Activated CD4-positive, alpha-beta memory T cell treated with anti-CD3 and anti-CD28 coated beads for 36 hours (primary cell): ENCODE measurements around the gene STAT1. TPM values are rescaled to one million over a fixed set of nuclear protein-coding genes. Genes with fewer than 3 reads are reported as not detected.

ENCODE experiments used
- CTCF ChIA-PET: fragments of 350-600 bp; sonication (Branson Sonifier 250); formaldehyde crosslinking; loops from one replicate; lab custom pipeline; 2021; ENCODE audit warnings: antibody characterized with exemption, inconsistent platforms; lab: Charles Lee
- POLR2A ChIA-PET: fragments of 350-600 bp; sonication (Branson Sonifier 250); formaldehyde crosslinking; loops from one replicate; lab custom pipeline; 2021; ENCODE audit warnings: antibody characterized with exemption; lab: Charles Lee
- DNase-seq: peaks from one replicate; pipeline ENCODE4 v3.0.0-alpha.2; 2020
- H3K27ac Mint-ChIP-seq: one replicate; pipeline ENCODE4 v1.8.0; 2021; ENCODE audit warnings: mixed read lengths
- H3K27me3 Mint-ChIP-seq: one replicate; pipeline ENCODE4 v1.8.0; 2021; ENCODE audit warnings: mixed read lengths
- H3K36me3 Mint-ChIP-seq: one replicate; pipeline ENCODE4 v1.8.0; 2021; ENCODE audit warnings: mixed read lengths
- H3K4me1 Mint-ChIP-seq: one replicate; pipeline ENCODE4 v1.8.0; 2021; ENCODE audit warnings: low read depth, mixed read lengths
- H3K4me3 Mint-ChIP-seq: one replicate; pipeline ENCODE4 v1.8.0; 2021; ENCODE audit warnings: mild to moderate bottlenecking, mixed read lengths
- H3K9me3 Mint-ChIP-seq: one replicate; pipeline ENCODE4 v1.8.0; 2021; ENCODE audit warnings: mixed read lengths
- intact Hi-C: fragments of 100-400 bp; cut with micrococcal nuclease; formaldehyde crosslinking; loops from one replicate; pipeline ENCODE4 v1.15.1; 2023
- total RNA-seq, 2 experiments: library from RNA; stranded (reverse); gene quantifications; one replicate each; pipeline ENCODE4 v1.2.3, GENCODE V29; 2021

Gene STAT1
- total RNA-seq, 2 experiments from 2014 or later = 309 to 314 TPM

DNA sequence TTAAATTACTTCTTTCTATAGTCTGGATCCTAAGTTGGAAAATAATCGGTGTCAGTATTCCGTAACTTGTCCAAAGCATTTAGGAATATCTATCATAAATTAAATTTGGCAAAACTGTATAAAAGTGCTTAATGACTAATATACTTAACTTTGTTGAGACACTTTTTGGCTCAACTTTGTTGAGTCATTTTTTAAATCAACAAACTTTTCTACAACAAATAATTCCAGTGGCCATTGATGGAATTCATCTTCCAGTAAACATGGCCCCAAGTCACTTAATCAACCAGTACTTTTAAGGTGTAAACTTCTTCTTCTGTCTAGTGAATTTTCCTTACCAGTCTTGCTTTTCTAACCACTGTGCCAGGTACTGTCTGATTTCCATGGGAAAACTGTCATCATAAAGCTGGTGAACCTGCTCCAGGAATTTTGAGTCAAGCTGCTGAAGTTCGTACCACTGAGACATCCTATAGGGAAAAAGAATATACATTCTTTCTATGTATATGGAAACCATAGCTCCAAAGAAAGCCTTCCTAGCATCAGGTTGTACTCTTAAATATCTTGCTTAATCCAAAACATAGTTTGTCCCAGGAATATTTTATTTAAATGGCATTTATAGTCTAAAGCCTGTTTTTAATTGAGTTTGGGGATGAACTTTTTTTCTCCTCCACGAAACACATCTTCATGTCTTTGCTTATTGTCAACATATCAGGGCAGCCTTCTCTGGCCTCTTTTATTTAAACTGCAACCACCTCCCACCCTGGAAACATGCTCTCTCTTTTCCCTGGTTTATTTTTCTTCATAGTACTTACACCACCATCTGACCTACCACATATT lies 4.2 kb downstream of the STAT1 start:
- Mint-ChIP-seq H3K27ac (peak overlapping the region; percentile 43), H3K4me3 (peak overlapping the region; percentile 30), H3K36me3 (peaks cover 54% of the 10 kb centered on the region), H3K9me3 (peaks cover 3% of the 10 kb centered on the region), H3K27me3 (no peaks in the 10 kb centered on the region), H3K4me1 (peaks cover 56% of the 10 kb centered on the region)
- intact Hi-C loops = loop anchor here (5.0 kb wide), 1 partner anchor 32 kb away; no protein-coding TSS in a partner anchor
- DNase-seq = no peak
- CTCF ChIA-PET = no interaction called here
- POLR2A ChIA-PET = interaction anchor here (2.6 kb wide), 1 partner anchor 11 kb away, joined by 15 read pairs; no protein-coding TSS in a partner anchor

DNA sequence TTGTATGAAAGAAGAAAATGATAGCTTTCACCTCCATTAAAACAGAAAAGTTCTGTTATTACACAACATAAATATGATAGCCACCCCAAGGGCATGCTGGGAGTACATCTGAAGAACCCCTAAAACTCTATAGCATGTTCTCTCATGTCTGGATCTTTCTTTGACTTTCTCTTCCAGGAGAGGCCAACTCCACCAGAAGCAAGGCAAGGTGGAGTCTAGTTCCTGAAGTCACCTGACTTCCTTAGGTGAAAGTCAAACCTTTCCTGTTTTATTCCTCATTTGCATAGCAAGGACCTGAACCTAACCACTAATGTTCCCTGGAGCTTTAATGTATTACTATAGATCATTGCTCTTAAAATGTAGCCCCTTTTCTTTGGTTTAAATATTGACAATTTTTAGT lies 5.7 kb downstream of the STAT1 start:
- H3K27me3 Mint-ChIP-seq = no peaks in the 10 kb centered on the region
- intact Hi-C loops = no loop called here
- ChIA-PET CTCF (interaction anchor here (1.0 kb wide), 1 partner anchor 21 kb away, joined by 6 read pairs; no protein-coding TSS in a partner anchor), POLR2A (interaction anchor here (1.1 kb wide), 1 partner anchor 19 kb away, joined by 4 read pairs; no protein-coding TSS in a partner anchor)
- peak overlapping the region; percentile 75 for H3K27ac Mint-ChIP-seq
- peaks cover 69% of the 10 kb centered on the region for H3K36me3 Mint-ChIP-seq
- H3K4me3 Mint-ChIP-seq = no peak overlapping the region
- peaks cover 18% of the 10 kb centered on the region for H3K9me3 Mint-ChIP-seq
- DNase-seq = no peak
- peaks cover 70% of the 10 kb centered on the region for H3K4me1 Mint-ChIP-seq

DNA sequence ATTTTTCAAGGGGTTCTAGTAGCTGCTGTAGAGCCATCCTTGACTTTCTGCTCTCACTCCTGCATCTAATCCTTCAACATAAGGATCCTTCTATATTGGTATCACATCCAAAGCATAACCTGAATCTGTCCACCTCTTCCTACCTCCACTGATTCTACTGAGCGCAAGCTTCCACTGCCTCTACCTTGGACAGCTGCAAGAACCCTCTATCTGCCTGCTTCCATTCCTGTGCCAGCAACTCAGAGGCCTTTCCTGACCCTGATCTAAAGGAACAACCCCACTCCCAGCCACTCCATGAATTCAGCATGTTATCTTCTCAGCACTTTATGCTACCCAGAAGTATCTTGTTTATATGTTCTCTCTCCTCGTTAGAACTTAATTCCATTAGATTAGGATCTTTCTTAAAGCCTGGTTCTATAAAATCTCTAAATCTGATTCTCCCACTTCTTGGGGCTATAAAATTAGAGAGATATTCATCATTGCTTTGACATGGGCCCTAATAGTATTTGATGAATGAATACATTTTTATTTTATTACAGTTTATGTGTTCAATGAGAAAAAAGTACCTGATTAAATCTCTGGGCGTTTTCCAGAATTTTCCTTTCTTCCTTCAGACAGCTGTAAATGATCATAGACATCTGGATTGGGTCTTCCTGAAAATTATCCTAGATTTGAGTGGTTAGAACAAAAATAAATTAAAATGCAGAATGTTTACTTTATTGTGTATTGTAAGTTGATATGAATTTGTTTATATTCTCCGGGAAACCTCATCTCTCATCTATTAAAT lies 6.8 kb downstream of the STAT1 start:
- POLR2A ChIA-PET = interaction anchor here (0.6 to 1.1 kb wide), 2 partner anchors 18 to 97 kb away, joined by 4 read pairs; no protein-coding TSS in a partner anchor
- Mint-ChIP-seq H3K27me3 (no peaks in the 10 kb centered on the region), H3K4me3 (no peak overlapping the region), H3K36me3 (peaks cover 80% of the 10 kb centered on the region), H3K27ac (peak overlapping the region; percentile 28), H3K4me1 (peaks cover 80% of the 10 kb centered on the region), H3K9me3 (peaks cover 19% of the 10 kb centered on the region)
- intact Hi-C loops = no loop called here
- DNase-seq = no peak
- CTCF ChIA-PET = interaction anchor here (0.7 kb wide), 1 partner anchor 44 kb away, joined by 3 read pairs; no protein-coding TSS in a partner anchor

DNA sequence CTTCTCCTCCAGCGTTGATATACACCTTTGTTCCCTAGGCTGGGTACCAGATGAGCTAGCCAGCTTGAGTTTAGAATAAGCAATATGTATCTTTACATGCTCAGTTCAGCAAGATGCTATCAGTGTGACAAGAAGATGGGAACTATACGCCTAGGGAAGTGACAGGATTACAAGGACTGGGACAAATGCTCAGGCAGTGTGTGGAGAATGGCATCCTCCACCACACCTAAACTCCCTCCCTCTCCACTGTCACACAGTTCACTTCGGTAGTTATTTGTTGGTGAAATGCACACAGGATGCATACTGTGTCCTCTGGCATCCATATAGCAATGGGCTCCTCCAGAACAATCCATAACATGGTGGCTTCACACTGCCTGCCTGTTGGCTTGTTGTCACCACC lies 7.7 kb downstream of the STAT1 start:
- Mint-ChIP-seq H3K4me3 (no peak overlapping the region), H3K27me3 (no peaks in the 10 kb centered on the region), H3K36me3 (peaks cover 89% of the 10 kb centered on the region), H3K4me1 (peaks cover 84% of the 10 kb centered on the region), H3K9me3 (peaks cover 19% of the 10 kb centered on the region), H3K27ac (peak overlapping the region; percentile 28)
- POLR2A ChIA-PET = interaction anchor here (0.6 to 0.9 kb wide), 2 partner anchors 38 to 96 kb away, joined by 4 read pairs; no protein-coding TSS in a partner anchor
- CTCF ChIA-PET = no interaction called here
- no peak for DNase-seq
- intact Hi-C loops = no loop called here

DNA sequence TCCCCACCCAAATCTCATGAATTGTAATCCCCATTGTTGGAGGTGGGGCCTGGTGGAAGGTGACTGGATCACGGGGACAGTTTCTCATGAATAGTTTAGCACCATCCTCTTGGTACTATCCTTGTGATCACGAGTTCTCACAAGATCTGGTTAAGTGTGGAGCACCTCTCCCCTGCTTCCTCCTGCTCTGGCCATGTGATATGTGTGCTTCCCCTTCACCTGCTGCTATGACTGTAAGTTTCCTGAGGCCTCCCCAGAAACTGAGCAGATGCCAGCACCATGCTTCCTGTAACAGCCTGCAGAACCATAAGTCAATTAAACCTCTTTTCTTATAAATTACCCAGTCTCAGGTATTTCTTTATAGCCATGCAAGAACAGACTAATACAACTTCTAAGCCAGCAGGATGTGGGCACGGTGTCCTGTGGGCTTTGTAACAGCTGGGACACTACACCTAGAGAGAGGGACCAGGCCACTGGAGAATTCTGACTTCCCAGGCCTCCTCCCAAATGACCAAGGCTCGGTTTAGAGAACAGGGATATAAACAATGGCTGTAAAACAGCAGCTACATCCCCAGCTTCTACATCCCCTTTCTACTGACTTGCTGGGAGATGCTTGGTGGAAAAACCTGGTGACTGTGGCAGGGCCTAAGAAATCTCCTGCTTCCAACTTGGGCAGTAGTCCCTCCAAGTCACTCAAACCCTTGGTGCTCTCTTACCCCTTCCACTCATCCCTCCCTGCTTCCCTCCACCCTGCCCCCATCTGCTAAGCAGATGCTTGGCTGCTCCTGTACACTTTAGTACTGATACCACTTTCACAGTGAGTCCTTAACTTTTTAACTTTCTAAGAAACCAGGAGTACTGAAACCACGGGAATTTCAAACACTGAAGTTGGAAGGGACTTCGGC lies 10.3 kb downstream of the STAT1 start:
- Mint-ChIP-seq H3K9me3 (peaks cover 19% of the 10 kb centered on the region), H3K27me3 (no peaks in the 10 kb centered on the region), H3K27ac (peak overlapping the region; percentile 63), H3K4me1 (peaks cover 83% of the 10 kb centered on the region), H3K4me3 (no peak overlapping the region), H3K36me3 (peaks cover 97% of the 10 kb centered on the region)
- intact Hi-C loops = loop anchor here (2.0 kb wide), 1 partner anchor 21 kb away; no protein-coding TSS in a partner anchor
- ChIA-PET POLR2A (interaction anchor here (1.4 to 1.6 kb wide), 3 partner anchors 8 to 36 kb away, joined by 3 to 12 read pairs (median 4); no protein-coding TSS in a partner anchor), CTCF (no interaction called here)
- DNase-seq = no peak

DNA sequence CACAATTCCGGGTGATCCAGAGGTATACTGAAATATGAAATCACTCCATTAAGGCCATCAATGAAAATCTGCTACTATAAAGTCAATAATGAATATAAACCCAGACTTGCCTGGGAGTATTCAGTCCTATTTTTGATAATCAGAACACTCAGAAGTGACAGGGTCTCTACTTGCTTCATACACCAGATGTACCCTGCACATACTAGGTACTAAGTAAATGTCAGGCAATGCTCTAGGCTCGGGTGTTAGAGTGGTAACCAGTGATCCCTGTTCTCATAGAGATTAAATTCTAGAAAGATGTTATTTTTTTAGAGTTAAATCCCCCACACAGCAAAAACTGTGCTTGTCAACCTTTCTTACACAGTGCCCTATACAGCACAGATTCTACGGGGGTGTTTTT lies 12.3 kb downstream of the STAT1 start:
- ChIA-PET POLR2A (interaction anchor here (1.6 kb wide), 1 partner anchor 11 kb away, joined by 5 read pairs; no protein-coding TSS in a partner anchor), CTCF (no interaction called here)
- Mint-ChIP-seq H3K36me3 (peaks cover 95% of the 10 kb centered on the region), H3K9me3 (peaks cover 19% of the 10 kb centered on the region), H3K27ac (peak overlapping the region; percentile 64), H3K4me1 (peaks cover 75% of the 10 kb centered on the region), H3K4me3 (no peak overlapping the region), H3K27me3 (no peaks in the 10 kb centered on the region)
- intact Hi-C loops = loop anchor here (1.0 to 2.0 kb wide), 2 partner anchors 11 to 19 kb away; no protein-coding TSS in a partner anchor
- no peak for DNase-seq

DNA sequence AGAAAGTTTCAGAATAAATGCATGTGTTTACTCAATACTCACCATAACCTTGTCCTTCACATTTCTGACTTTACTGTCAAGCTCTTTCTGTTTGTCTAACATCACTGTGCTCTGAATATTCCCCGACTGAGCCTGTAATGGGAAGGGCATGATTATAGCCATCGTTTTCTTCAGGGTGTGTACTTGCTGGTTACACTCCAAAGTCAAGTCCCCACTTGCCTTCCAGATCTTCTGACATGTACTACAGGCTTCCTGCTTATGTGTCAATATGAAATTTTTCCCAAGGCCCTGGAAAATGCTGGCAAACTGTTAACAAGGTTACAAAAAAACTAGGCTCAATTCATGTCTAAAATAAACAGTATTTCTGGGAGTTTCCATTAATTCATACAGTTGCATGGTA lies 12.9 kb downstream of the STAT1 start:
- peaks cover 72% of the 10 kb centered on the region for H3K4me1 Mint-ChIP-seq
- H3K4me3 Mint-ChIP-seq = no peak overlapping the region
- intact Hi-C loops = loop anchor here (1.0 kb wide), 1 partner anchor 11 kb away; no protein-coding TSS in a partner anchor
- H3K27me3 Mint-ChIP-seq = no peaks in the 10 kb centered on the region
- POLR2A ChIA-PET = interaction anchor here (0.9 to 1.6 kb wide), 2 partner anchors 11 to 13 kb away, joined by 3 to 5 read pairs; no protein-coding TSS in a partner anchor
- CTCF ChIA-PET = interaction anchor here (0.7 to 0.9 kb wide), 2 partner anchors 15 to 19 kb away, joined by 3 read pairs; no protein-coding TSS in a partner anchor
- H3K36me3 Mint-ChIP-seq = peaks cover 95% of the 10 kb centered on the region
- H3K27ac Mint-ChIP-seq = peak overlapping the region; percentile 64
- DNase-seq = no peak
- peaks cover 22% of the 10 kb centered on the region for H3K9me3 Mint-ChIP-seq

DNA sequence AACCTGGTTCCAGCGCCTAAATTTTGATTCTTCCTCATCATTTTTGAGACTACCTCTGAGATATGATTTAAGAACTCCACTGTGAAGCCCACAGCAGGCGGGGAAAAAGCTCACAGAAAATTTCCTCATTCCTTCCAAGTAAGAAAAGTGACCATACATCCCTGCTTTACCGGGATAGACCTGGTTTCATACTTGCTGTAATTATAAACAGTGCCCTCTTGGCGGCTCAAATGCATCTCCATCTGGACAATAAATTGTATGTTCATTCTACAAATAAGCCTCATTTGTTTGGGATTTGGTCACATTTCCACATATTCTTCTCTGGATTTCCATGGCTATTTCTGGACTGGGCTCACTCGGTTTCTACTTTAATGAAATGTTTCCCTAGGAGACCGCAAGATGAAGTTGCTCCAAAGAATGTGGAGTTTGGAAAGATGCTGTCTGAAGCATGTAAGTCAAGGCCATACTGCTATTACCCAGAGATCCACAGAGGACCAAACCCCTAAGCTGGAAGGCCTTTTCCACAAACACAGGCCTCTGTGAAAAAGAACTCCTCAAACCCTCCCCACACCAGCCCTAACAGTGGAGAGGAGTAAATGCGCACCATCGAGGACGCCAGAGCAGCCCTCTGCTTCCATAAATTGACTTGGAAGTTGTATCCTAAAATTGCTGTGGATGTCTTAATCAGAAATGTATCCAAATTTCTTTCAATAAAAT lies 13.9 kb downstream of the STAT1 start:
- intact Hi-C loops = loop anchor here (5.0 kb wide), 1 partner anchor 32 kb away; no protein-coding TSS in a partner anchor
- H3K9me3 Mint-ChIP-seq = peaks cover 30% of the 10 kb centered on the region
- H3K27ac Mint-ChIP-seq = no peak overlapping the region
- H3K36me3 Mint-ChIP-seq = peaks cover 95% of the 10 kb centered on the region
- H3K4me1 Mint-ChIP-seq = peaks cover 73% of the 10 kb centered on the region
- no peak overlapping the region for H3K4me3 Mint-ChIP-seq
- H3K27me3 Mint-ChIP-seq = no peaks in the 10 kb centered on the region
- POLR2A ChIA-PET = interaction anchor here (0.9 to 1.6 kb wide), 2 partner anchors 12 to 14 kb away, joined by 3 to 5 read pairs; no protein-coding TSS in a partner anchor
- DNase-seq = no peak
- CTCF ChIA-PET = interaction anchor here (0.7 to 1.0 kb wide), 3 partner anchors 16 to 52 kb away, joined by 3 read pairs; no protein-coding TSS in a partner anchor

DNA sequence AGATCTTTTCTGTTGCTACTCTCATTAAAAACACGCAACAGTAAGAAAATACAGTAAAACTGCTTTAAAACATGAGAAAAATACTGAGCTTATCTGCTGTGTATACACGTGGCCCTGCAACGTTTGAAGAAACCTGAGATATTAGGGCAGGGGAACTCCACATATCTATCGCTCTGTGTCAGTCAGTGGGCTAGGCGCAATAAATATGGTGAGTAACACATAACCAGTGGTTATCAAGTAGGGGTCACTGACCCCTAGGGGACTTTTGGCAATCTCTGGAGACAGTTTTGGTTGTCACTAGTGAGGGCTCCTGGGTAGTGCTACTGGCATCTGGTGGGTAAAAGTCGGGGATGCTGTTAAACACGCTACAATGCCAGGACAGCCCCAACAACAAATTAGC lies 14.9 kb downstream of the STAT1 start:
- ChIA-PET POLR2A (interaction anchor here (0.6 kb wide), 1 partner anchor 21 kb away, joined by 3 read pairs; no protein-coding TSS in a partner anchor), CTCF (no interaction called here)
- H3K27ac Mint-ChIP-seq = peak overlapping the region; percentile 38
- peaks cover 70% of the 10 kb centered on the region for H3K4me1 Mint-ChIP-seq
- no peak overlapping the region for H3K4me3 Mint-ChIP-seq
- no peak for DNase-seq
- intact Hi-C loops = loop anchor here (5.0 kb wide), 1 partner anchor 33 kb away; no protein-coding TSS in a partner anchor
- peaks cover 23% of the 10 kb centered on the region for H3K9me3 Mint-ChIP-seq
- H3K27me3 Mint-ChIP-seq = no peaks in the 10 kb centered on the region
- H3K36me3 Mint-ChIP-seq = peaks cover 93% of the 10 kb centered on the region

DNA sequence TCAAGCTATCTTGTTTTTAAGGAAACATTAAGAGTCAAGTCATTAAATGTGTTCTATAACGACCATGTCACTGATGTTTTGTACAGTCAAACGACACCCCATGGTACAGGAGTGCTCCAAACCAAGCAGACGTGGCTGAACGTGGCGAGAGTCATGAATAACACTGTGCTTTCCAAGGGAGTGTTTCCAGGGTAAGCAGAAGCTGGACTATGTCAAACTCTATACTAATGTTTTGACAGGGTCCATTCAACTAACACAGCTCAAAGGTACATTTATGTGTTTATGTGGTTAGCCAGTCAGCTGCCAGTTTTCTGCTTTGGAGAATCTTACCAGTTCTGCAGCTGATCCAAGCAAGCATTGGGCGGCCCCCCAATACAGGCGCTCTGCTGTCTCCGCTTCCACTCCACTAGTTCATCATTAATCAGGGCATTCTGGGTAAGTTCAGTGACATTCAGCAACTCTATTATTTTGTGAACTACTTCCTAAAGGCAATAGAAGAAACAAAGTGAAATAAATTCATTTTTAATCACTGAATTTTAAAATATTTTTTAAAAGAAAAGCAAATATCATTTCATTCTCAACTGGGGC lies 16.4 kb downstream of the STAT1 start:
- intact Hi-C loops = loop anchor here (5.0 kb wide), 1 partner anchor 35 kb away; no protein-coding TSS in a partner anchor
- ChIA-PET POLR2A (interaction anchor here (1.2 to 1.5 kb wide), 2 partner anchors 15 to 23 kb away, joined by 3 to 4 read pairs; no protein-coding TSS in a partner anchor), CTCF (interaction anchor here (0.7 to 1.6 kb wide), 2 partner anchors 10 to 30 kb away, joined by 3 to 7 read pairs; no protein-coding TSS in a partner anchor)
- Mint-ChIP-seq H3K4me1 (peaks cover 62% of the 10 kb centered on the region), H3K4me3 (no peak overlapping the region), H3K27ac (peak overlapping the region; percentile 86), H3K36me3 (peaks cover 90% of the 10 kb centered on the region), H3K27me3 (no peaks in the 10 kb centered on the region), H3K9me3 (peaks cover 14% of the 10 kb centered on the region)
- DNase-seq = no peak
